SKM-1 (cell line): ENCODE results near the gene ACSL3.
A peak's percentile ranks its signal among the peaks of the same experiment; 100 is the strongest.
"Not testable (repeated sequence)": the region's sequence is repeated elsewhere in the genome, so short reads cannot be mapped to it uniquely, and the experiment has no call there.

Experiments
- DNase-seq: peaks from one replicate; lab custom pipeline; 2025; ENCODE audit not compliant: unreplicated experiment; lab: John Stamatoyannopoulos, UW

ACSL3 gene

GRCh38 chr2:222860740-222861410 lies at the start of gene ACSL3:
TSS of gene ACSL3 (plus strand) at chr2:222861036. CDS start at chr2:222908773, 47,737 bp downstream.
- peak; percentile 75 for DNase-seq

- no peak for DNase-seq
These were observed 49.0 kb upstream of the ACSL3 start for GRCh38 chr2:222811828-222812227.

DNA sequence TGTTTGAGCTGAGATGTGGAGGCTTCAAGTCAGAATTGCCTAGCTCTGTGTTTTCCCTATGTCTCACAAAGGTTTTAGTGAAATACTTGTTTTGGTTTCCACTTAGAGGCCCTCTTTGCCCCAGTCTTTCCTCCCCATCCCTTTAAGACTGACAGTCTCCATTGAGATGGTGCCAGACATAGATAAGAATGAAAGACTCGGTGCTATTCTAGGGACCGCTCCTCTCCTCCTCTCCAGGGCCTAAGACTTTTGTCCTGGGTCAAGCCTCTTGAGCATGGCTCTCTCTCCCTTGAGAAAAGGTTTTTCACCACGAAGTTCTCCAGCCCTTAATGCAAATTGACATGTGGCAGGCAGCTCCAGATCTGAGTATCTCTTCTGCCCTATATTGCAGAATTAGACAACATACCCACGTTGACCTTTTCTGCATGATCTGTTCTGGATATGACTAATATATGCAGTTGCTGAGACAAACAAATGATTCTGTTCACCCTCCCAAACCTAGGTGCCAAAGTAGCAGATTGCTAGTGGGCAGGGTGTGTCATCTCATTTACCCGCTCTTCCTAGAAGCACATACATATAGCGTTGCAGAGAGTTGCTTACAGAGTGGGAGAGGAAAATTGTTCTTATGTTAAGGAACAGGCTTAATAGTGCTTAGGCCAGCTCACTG lies 47.5 kb upstream of the ACSL3 start:
- DNase-seq = no peak

DNA sequence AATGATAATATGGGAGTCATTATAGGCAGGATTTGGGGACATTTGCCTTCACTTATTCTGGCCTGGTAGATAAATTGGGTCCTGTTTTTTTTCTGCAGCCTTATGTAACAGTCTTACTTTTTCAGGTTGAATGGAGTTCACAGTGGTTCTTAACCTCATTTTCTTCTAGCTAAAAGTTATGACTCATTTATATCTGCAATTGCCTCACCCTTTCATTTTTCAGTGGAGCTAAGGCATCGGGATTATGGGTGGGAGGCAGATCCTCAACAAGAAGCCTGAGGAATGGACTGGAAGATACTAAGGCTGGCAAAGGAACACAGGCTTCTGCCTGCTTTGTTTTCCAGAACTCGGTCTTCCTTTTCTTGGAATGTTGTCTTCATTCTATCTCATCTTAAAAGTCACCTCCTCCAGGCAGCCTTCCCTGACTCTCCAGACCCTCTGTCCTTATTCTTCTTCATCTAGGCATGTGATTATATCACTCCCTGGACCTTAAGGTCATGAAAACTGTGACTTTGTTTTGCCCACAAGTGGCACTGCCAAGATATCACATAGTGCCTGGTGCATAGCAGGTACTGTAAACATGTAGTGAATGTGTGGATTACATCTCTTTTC lies 41.0 kb upstream of the ACSL3 start:
- DNase-seq = no peak

DNA sequence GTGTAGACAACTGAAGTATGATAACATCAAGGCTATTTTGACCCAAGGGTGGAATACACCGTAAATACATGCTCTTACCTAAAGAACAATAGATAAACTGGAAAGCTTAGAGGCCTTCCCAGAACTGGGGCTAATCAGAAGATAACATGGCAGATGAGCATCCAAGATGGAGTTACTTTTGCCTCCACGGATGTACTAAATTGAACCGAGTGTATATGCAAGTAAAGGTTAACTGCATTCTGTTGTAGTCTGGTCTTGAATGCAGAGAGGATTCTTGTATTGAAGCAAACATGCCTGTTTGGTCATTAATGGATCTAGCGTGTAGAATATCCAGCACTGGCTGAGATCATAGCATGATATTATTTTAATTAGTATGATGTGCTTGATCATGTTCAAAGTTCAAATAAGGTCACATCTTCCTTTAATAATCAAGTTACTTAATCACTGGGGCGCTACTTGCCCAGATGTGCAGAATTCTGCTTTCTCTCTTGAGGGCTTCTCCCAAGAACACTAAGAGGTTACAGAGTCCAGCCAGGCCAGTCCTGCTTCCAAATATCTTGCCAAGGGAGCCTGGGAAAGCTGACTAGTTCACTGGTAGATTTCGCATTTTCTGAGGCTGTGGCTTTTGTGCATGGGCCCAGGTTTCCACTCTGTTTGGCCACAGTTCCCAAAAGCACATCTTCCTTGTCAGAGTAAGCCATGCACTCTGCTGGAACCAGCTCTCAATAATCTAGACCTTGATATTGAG lies 37.5 kb upstream of the ACSL3 start:
- DNase-seq = no peak

GRCh38 chr2:222825031-222825430 lies 35.8 kb upstream of the ACSL3 start:
- DNase-seq = no peak

- no peak for DNase-seq
These were observed 33.4 kb upstream of the ACSL3 start for GRCh38 chr2:222827417-222827816.

- DNase-seq = no peak
These were observed 32.3 kb upstream of the ACSL3 start for GRCh38 chr2:222828572-222828971.

DNA sequence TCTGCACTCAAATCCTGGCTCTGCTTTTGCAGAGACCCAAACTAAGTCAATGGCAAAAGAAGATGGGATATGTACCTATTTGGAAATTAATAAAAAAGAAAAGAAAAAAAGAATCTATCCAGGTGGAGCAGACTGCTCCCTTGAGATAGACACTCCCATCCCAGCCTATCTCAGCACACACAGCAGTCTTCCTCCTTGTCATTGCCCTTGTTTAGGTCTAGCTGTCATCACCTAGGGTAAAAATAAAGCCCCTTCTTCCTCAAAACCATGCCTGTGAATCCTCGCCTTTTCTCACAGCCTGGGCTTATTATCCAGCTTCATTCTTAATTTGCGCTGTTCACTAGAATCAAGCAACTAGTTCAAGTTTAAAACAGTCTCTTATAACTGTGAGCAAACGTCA lies 30.7 kb upstream of the ACSL3 start:
- DNase-seq = no peak

DNA sequence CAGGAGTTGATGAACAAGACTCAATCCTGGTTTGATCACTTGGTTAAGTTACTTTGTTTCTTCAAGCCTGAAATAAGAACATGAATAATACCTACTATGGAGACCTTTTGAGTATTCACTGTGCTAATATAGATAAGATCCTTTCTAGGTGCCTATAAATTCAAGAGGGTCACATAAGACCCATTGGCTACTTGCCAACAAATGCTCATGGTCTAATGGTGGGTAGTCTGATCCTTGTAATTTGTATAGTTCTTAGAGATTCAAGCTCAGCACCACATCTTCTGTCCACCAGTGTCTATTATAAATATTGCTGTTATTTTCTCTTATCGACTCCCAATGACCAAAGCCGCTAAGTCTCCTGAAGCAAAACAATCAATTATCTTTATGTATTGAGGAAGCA lies 27.4 kb upstream of the ACSL3 start:
- DNase-seq = no peak

GRCh38 chr2:222835143-222835822 lies 25.6 kb upstream of the ACSL3 start:
- DNase-seq = no peak

DNA sequence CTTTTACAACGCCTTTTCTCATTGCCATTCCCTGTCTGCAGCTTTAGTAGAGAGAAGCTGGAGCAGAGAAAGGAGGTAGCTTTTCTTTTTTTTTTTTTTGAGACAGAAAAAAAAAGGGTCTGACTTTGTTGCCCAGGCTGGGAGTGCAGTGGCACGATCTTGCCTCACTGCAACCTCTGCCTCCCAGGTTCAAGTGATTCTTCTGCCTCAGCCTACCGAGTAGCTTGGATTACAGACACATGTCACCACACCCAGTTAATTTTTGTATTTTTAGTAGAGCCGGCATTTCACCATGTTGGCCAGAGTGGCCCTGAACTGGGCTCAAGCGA lies 25.0 kb upstream of the ACSL3 start:
- DNase-seq = no peak

- no peak for DNase-seq
These were observed 23.2 kb upstream of the ACSL3 start for GRCh38 chr2:222837643-222838056.

DNA sequence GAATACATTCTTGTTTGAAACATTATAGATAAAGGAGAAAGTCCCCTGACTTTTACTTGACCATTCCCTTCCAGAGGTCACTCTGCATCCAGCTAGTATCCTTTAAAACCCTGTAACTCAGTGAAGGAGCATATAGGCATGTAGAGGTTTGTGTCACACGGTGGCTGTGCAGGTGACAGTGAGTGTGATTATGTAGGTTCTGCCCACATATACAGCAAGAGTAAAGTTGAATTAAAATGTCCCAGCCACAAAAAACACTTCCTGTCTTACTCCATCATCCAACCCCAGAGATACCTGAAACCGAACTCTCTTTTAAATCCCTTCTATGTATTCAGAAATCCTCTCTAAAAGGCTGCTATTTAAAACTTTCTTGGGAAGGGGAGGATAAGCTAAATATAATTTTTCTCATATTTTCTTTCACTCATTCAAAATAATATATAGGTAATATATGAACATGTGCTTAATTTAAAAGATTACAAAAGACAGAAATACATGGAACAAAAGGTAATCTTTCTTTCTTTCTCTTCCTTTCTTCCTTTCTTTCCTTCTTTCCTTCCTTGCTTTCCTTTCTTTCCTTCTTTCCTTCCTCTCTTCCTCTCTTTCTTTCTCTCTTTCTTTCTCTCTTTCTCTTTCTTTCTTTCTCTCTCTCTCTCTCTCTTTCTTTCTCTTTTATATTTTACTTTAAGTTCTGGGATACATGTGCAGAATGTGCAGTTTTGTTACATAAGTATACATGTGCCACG lies 20.6 kb upstream of the ACSL3 start:
- no peak for DNase-seq

DNA sequence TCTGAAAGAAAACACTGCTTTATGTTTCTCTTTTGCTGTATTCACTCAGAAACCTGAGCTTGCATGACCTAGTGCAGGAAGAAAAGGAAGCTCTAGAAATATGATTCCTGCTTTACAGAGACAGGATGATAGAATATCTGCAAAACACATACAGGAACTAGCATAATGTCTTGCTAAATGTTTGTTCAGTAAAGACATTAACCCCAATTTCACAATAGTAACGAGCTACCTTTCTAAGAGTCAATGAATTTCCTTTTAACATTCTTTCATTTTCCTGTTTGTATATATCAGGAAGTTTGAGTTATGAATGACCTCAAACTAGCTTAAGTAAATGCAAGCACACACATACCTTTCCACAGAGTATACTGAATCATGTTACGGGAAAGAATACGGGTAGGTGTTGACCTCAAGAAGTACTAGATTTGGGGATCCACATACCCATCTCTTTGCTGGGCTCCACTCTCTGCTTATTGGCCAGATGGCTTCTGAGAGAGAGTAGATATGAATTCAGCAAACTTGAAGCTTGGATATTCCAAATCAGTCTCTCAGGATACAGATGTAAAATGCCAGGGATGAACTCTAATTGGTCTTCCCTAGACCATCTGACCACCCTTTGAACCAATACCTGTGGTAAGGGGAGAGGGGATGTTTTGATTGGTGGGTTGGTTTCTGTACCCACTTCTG lies 18.2 kb upstream of the ACSL3 start:
- no peak for DNase-seq

DNA sequence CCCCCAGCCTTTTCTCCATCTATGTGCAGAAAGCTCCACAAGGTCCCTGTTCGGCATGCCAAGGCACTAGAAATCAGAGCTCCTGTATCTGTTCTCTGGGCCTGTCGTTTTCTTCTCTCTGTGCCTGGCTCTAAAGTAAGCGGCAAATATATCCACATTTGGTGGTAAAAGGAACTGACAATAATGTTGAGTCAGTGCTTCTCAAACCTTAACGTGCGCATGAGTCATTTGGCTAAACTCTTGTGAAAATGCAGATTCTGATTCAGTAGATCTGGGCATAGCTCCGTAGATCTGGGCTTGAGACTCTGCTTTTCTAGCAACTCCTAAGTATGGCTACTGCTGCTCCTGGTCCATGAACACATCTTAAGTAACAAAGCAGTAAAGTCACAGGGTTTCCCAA lies 16.5 kb upstream of the ACSL3 start:
- peak; percentile 55 for DNase-seq

DNA sequence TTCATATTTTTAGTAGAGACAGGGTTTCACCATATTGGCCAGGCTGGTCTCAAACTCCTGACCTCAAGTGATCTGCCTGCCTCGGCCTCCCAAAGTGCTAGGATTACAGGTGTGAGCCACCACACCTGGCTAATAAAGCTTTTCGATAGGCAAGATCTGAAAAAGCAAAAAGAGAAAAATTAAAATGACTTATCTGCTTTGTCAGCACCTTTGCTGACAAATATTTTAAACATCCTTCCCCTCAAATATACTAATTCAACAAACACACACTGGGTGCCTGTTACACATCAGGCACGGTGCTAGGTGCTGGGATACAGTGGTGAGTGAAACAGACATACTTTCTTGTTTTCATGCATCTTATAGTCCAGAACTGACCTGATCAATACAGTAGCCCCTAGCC lies 15.5 kb upstream of the ACSL3 start:
- not testable (repeated sequence) for DNase-seq

- DNase-seq = no peak
These were observed 14.8 kb upstream of the ACSL3 start for GRCh38 chr2:222846003-222846402.

DNA sequence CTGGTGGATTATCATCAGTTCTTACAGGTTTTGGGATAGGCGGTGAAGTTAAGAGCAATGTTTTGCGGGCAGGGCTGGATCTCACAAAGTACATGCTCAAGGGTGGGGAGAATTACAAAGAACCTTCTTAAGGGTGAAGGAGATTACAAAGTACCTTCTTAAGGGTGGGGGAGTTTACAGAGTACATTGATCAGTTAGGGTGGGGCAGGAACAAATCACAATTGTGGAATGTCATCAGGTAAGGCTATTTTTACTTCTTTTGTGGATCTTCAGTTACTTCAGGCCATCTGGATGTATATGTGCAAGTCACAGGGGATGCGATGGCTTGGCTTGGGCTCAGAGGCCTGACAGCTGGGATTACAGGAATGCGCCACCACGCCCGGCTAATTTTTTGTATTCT lies 12.8 kb upstream of the ACSL3 start:
- not testable (repeated sequence) for DNase-seq

DNA sequence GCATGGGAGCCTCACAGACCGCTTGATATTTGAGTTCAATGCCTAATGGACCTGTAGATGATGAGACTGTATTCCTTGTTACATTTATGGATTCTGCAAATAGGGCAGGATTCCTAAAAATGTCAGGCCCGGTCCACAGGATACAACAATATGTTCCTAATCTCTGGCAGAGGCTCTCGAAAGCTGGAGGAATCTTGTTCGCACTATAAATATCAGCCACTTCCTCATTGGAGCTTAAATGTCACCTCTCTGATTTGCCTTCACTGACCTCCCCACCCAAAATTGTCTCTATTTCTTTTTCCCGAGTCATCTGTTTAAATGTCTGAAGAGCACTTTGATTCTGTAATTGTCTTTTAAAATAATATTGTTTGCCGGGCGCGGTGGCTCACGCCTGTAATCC lies 12.0 kb upstream of the ACSL3 start:
- no peak for DNase-seq
